NT2/D1 (cell line): ENCODE results near the gene FARSB.

Experiments
- SUZ12 ChIP-seq: IDR thresholded peaks from 2 replicates; pipeline ENCODE4 v1.6.1; 2011; ENCODE audit not compliant: insufficient read length, insufficient read depth; ENCODE audit errors: extremely low read depth
- YY1 ChIP-seq: IDR thresholded peaks from 2 replicates; pipeline ENCODE4 v1.6.1; 2011; ENCODE audit not compliant: insufficient read length, insufficient read depth
- ZNF274 ChIP-seq: IDR thresholded peaks from 2 replicates; pipeline ENCODE4 v1.6.1; 2011; ENCODE audit warnings: mild to moderate bottlenecking, low read depth, low read length

DNA sequence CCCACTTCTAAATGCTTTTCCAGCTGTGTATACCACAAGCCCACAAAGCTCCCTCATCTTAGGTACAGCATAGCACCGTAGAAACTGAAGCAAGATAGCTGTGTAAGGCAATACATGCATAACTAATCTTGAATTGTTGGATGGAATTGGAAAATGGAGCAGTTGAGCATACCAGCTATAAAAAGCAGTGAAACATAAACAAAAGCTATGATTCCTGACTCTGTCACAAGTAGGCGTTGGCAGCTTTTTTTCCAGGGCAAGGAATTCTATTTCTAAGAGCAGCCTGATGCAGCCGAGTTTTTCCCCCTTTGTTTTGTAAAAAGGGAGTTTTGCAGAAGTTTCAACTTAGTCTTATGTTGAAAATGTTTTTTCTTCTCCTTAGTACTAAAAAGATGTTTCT lies 48.0 kb upstream of the FARSB start:
- TF ChIP-seq ZNF274 = no peak
- no peak for TF ChIP-seq SUZ12
- TF ChIP-seq YY1 = no peak
